Measurements from ENCODE around the gene PKP4. TPM values are rescaled to one million over a fixed set of nuclear protein-coding genes. Genes with fewer than 3 reads are reported as not detected.

PKP4 gene
- total and polyA plus RNA-seq, 2 experiments from 2014 or later = 7.6 to 32.2 TPM

DNA sequence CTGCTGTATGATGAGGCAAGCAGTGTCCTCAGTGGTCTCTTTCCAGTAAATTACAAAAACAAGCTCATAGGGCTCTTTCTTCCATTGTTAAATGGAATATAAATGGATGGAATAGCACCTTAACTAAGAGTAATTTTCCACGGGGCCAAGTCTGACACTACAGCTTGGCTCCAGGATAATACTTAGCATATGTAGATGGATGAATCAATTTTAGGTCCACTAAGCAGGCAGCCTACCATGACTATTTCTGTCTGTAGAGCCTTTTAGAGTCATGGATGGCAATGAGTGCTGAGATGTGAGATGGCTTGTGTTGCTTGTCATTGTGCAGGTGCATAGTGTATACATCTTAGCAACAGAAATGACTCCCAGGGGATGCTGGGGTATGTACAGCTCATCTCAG is 125.9 kb downstream of the PKP4 start:
- in situ Hi-C loops (cut with MboI) = no loop called here
- no peak overlapping the region for H3K4me2 ChIP-seq (ENCODE audit: unreplicated experiment)
- peaks cover 16% of the 10 kb centered on the region for H3K4me1 ChIP-seq (ENCODE audit: insufficient read depth)
- H3K27me3 ChIP-seq (replicated peaks; ENCODE audit: insufficient read depth) = no peaks in the 10 kb centered on the region
- WGBS, 2 experiments (ENCODE audit: low coverage in 1 of 2, low lambda C conversion rate in 2 of 2, missing lambda C conversion rate in 2 of 2) = 93 to 100% methylated on average over 1 of the region's 1 CpG
- no peak overlapping the region for H3K4me3 ChIP-seq
- peaks cover 8% of the 10 kb centered on the region; the same call in 1 of the 2 replicates for H3F3A ChIP-seq (ENCODE audit: insufficient read depth)
- no peaks in the 10 kb centered on the region for H3K79me2 ChIP-seq (ENCODE audit: insufficient read depth)
- no peak overlapping the region for H2AFZ ChIP-seq
- no peaks in the 10 kb centered on the region for H3K9me3 ChIP-seq (ENCODE audit: low read depth)
- DNase-seq = no peak
- TF ChIP-seq EZH2phosphoT487 (IDR thresholded peaks at IDR 0.05; ENCODE audit: insufficient read depth, low read depth) = no peak
- TF ChIP-seq EZH2 (IDR thresholded peaks at IDR 0.05; ENCODE audit: insufficient read depth, poor library complexity, severe bottlenecking) = no peak
- H3K27ac ChIP-seq = no peak overlapping the region
- H4K20me1 ChIP-seq (ENCODE audit: insufficient read depth) = no peaks in the 10 kb centered on the region
- no peaks in the 10 kb centered on the region for H3K9me2 ChIP-seq (ENCODE audit: insufficient read depth)
- H3K36me3 ChIP-seq (ENCODE audit: low read depth) = no peaks in the 10 kb centered on the region
- no peak overlapping the region for H3K9ac ChIP-seq

- no peaks in the 10 kb centered on the region for H3K9me3 ChIP-seq (ENCODE audit: low read depth)
- no peak overlapping the region for H3K4me2 ChIP-seq (ENCODE audit: unreplicated experiment)
- peaks cover 16% of the 10 kb centered on the region for H3K4me1 ChIP-seq (ENCODE audit: insufficient read depth)
- no peaks in the 10 kb centered on the region; the same call in 1 of the 2 replicates for H3K9me2 ChIP-seq (ENCODE audit: insufficient read depth)
- H3F3A ChIP-seq (ENCODE audit: insufficient read depth) = peaks cover 8% of the 10 kb centered on the region; the same call in 1 of the 2 replicates
- 98 to 99% methylated on average over 17 to 19 of the region's 19 CpGs for WGBS, 2 experiments (ENCODE audit: low coverage in 1 of 2, low lambda C conversion rate in 2 of 2, missing lambda C conversion rate in 2 of 2)
- DNase-seq = no peak
- TF ChIP-seq EZH2 (IDR thresholded peaks at IDR 0.05; ENCODE audit: insufficient read depth, poor library complexity, severe bottlenecking) (no peak), EZH2phosphoT487 (IDR thresholded peaks at IDR 0.05; ENCODE audit: insufficient read depth, low read depth) (no peak)
- H3K27ac ChIP-seq = no peak overlapping the region
- in situ Hi-C loops (cut with MboI) = no loop called here
- H3K36me3 ChIP-seq (ENCODE audit: low read depth) = no peaks in the 10 kb centered on the region
- H3K79me2 ChIP-seq (ENCODE audit: insufficient read depth) = no peaks in the 10 kb centered on the region
- no peak overlapping the region for H2AFZ ChIP-seq
- no peaks in the 10 kb centered on the region for H4K20me1 ChIP-seq (ENCODE audit: insufficient read depth)
- no peaks in the 10 kb centered on the region for H3K27me3 ChIP-seq (replicated peaks; ENCODE audit: insufficient read depth)
- H3K9ac ChIP-seq = no peak overlapping the region
- no peak overlapping the region for H3K4me3 ChIP-seq
Measured at GRCh38 chr2:158583923-158584322, 127.2 kb downstream of the PKP4 start.

DNA sequence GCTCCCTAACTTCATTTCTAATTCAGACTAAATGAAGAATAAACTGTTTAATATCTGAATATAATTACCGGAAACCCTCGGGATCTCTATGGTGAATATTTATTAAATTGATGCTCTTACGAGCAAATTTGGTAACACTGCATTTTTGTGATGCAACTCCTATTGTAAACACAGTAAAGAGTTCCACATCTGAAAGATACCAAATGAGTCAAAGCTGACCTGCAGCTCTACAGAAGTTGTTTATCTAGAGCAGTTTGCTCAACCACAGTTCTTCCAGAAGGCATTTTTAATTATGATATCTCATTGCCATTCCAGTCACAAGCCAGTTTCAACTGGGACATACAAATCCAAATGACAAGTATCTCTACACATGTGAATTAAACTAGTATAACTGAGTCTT is 129.7 kb downstream of the PKP4 start:
- peaks cover 8% of the 10 kb centered on the region; the same call in 1 of the 2 replicates for H3F3A ChIP-seq (ENCODE audit: insufficient read depth)
- H3K27me3 ChIP-seq (replicated peaks; ENCODE audit: insufficient read depth) = no peaks in the 10 kb centered on the region
- H3K4me2 ChIP-seq (ENCODE audit: unreplicated experiment) = no peak overlapping the region
- no peaks in the 10 kb centered on the region; the same call in 1 of the 2 replicates for H3K9me2 ChIP-seq (ENCODE audit: insufficient read depth)
- no peaks in the 10 kb centered on the region for H3K36me3 ChIP-seq (ENCODE audit: low read depth)
- H3K9ac ChIP-seq = no peak overlapping the region
- H3K27ac ChIP-seq = peak overlapping the region; percentile 8
- WGBS, 2 experiments (ENCODE audit: low coverage in 1 of 2, low lambda C conversion rate in 2 of 2, missing lambda C conversion rate in 2 of 2) = 54 to 61% methylated on average over 3 of the region's 3 CpGs
- no peak overlapping the region for H3K4me3 ChIP-seq
- no peaks in the 10 kb centered on the region for H4K20me1 ChIP-seq (ENCODE audit: insufficient read depth)
- no peaks in the 10 kb centered on the region for H3K79me2 ChIP-seq (ENCODE audit: insufficient read depth)
- TF ChIP-seq EZH2 (IDR thresholded peaks at IDR 0.05; ENCODE audit: insufficient read depth, poor library complexity, severe bottlenecking) = no peak
- no peak for TF ChIP-seq EZH2phosphoT487 (IDR thresholded peaks at IDR 0.05; ENCODE audit: insufficient read depth, low read depth)
- no peak overlapping the region for H2AFZ ChIP-seq
- in situ Hi-C loops (cut with MboI) = no loop called here
- H3K4me1 ChIP-seq (ENCODE audit: insufficient read depth) = peaks cover 16% of the 10 kb centered on the region
- no peaks in the 10 kb centered on the region for H3K9me3 ChIP-seq (ENCODE audit: low read depth)
- peak; percentile 69 for DNase-seq

DNA sequence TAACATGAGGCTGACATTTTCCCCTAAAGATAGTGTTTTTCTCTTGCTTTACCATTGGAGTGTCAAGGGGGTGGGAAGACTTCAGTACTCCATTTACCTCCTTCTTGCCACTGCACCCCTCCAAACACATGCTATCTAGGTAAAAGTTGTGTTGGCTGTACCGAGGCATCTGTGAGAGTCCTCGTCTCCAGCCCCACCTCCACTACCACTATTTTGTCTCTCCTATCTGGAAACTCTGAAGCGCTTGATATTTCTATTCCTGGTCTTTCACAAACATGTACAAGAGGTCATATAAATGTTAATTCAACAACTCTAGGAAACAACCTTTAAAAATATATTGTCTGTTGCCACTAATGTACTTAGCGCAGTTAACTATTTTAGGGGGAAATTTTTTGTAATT is 132.6 kb downstream of the PKP4 start:
- H3K79me2 ChIP-seq (ENCODE audit: insufficient read depth) = no peaks in the 10 kb centered on the region
- H3F3A ChIP-seq (ENCODE audit: insufficient read depth) = peaks cover 8% of the 10 kb centered on the region; the same call in 1 of the 2 replicates
- WGBS, 2 experiments (ENCODE audit: low coverage in 1 of 2, low lambda C conversion rate in 2 of 2, missing lambda C conversion rate in 2 of 2) = 95 to 97% methylated on average over 4 of the region's 4 CpGs
- no peaks in the 10 kb centered on the region; the same call in 1 of the 2 replicates for H3K9me2 ChIP-seq (ENCODE audit: insufficient read depth)
- H3K4me2 ChIP-seq (ENCODE audit: unreplicated experiment) = no peak overlapping the region
- no peak for DNase-seq
- 0 out of 2 replicates have a peak, but pooled peaks cover 2% of the 10 kb centered on the region for H3K36me3 ChIP-seq (ENCODE audit: low read depth)
- no peak overlapping the region for H3K9ac ChIP-seq
- peaks cover 16% of the 10 kb centered on the region for H3K4me1 ChIP-seq (ENCODE audit: insufficient read depth)
- no peaks in the 10 kb centered on the region for H3K27me3 ChIP-seq (replicated peaks; ENCODE audit: insufficient read depth)
- in situ Hi-C loops (cut with MboI) = no loop called here
- H3K4me3 ChIP-seq = no peak overlapping the region
- H3K9me3 ChIP-seq (ENCODE audit: low read depth) = no peaks in the 10 kb centered on the region
- H2AFZ ChIP-seq = no peak overlapping the region
- no peak for TF ChIP-seq EZH2phosphoT487 (IDR thresholded peaks at IDR 0.05; ENCODE audit: insufficient read depth, low read depth)
- TF ChIP-seq EZH2 (IDR thresholded peaks at IDR 0.05; ENCODE audit: insufficient read depth, poor library complexity, severe bottlenecking) = no peak
- H4K20me1 ChIP-seq (ENCODE audit: insufficient read depth) = no peaks in the 10 kb centered on the region
- no peak overlapping the region for H3K27ac ChIP-seq

All from GM23248 (cell line).